Measurements from ENCODE around the gene MISP.

GRCh38 chr19:703329-703650 is 47.6 kb upstream of the MISP start:
- no peak for TF ChIP-seq SP1 (CRISPR knock-in tag; conservative IDR thresholded peaks at IDR 0.05)
- TF ChIP-seq, protein P1, sequence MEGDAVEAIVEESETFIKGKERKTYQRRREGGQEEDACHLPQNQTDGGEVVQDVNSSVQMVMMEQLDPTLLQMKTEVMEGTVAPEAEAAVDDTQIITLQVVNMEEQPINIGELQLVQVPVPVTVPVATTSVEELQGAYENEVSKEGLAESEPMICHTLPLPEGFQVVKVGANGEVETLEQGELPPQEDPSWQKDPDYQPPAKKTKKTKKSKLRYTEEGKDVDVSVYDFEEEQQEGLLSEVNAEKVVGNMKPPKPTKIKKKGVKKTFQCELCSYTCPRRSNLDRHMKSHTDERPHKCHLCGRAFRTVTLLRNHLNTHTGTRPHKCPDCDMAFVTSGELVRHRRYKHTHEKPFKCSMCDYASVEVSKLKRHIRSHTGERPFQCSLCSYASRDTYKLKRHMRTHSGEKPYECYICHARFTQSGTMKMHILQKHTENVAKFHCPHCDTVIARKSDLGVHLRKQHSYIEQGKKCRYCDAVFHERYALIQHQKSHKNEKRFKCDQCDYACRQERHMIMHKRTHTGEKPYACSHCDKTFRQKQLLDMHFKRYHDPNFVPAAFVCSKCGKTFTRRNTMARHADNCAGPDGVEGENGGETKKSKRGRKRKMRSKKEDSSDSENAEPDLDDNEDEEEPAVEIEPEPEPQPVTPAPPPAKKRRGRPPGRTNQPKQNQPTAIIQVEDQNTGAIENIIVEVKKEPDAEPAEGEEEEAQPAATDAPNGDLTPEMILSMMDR (IDR thresholded peaks at IDR 0.05): no peak
- TF ChIP-seq ZBTB21 (CRISPR knock-in tag; IDR thresholded peaks at IDR 0.05; ENCODE audit: borderline replicate concordance): no peak
- no peak for TF ChIP-seq FOXK1 (CRISPR knock-in tag; IDR thresholded peaks at IDR 0.05)
- TF ChIP-seq ETV6 (CRISPR knock-in tag; IDR thresholded peaks at IDR 0.05): no peak
- no peak for TF ChIP-seq E2F5 (CRISPR knock-in tag; IDR thresholded peaks at IDR 0.05)
- no peak for TF ChIP-seq PREB (CRISPR knock-in tag; IDR thresholded peaks at IDR 0.05; ENCODE audit: borderline replicate concordance)
- TF ChIP-seq NR3C1 (CRISPR knock-in tag; conservative IDR thresholded peaks at IDR 0.05; ENCODE audit: low read depth): no peak
- TF ChIP-seq, protein P2, sequence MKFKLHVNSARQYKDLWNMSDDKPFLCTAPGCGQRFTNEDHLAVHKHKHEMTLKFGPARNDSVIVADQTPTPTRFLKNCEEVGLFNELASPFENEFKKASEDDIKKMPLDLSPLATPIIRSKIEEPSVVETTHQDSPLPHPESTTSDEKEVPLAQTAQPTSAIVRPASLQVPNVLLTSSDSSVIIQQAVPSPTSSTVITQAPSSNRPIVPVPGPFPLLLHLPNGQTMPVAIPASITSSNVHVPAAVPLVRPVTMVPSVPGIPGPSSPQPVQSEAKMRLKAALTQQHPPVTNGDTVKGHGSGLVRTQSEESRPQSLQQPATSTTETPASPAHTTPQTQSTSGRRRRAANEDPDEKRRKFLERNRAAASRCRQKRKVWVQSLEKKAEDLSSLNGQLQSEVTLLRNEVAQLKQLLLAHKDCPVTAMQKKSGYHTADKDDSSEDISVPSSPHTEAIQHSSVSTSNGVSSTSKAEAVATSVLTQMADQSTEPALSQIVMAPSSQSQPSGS (CRISPR knock-in tag; IDR thresholded peaks at IDR 0.05; ENCODE audit: borderline replicate concordance, low read depth): no peak
- no peak for TF ChIP-seq ZNF138 (CRISPR knock-in tag; conservative IDR thresholded peaks at IDR 0.05)
- no peak for TF ChIP-seq ZNF263 (CRISPR knock-in tag; IDR thresholded peaks at IDR 0.05; ENCODE audit: low read depth)
- TF ChIP-seq GABPB1 (CRISPR knock-in tag; IDR thresholded peaks at IDR 0.05): no peak
- TF ChIP-seq MXD4 (CRISPR knock-in tag; IDR thresholded peaks at IDR 0.05; ENCODE audit: borderline replicate concordance): no peak
